Activated CD4-positive, alpha-beta T cell treated with anti-CD3 and anti-CD28 coated beads, Interleukin-2, Interleukin-4, amounts not matched to agents 100 ng/mL and 50 ng/mL, durations not matched to agents 16 hours and 8 hours (primary cell): ENCODE results near the gene CYBRD1.
"Not testable (repeated sequence)": the region's sequence is repeated elsewhere in the genome, so short reads cannot be mapped to it uniquely, and the experiment has no call there.

Experiments
- DNase-seq: peaks from one replicate; pipeline ENCODE4 v3.0.0-alpha.2; 2020; ENCODE audit warnings: low spot score

CYBRD1 gene

GRCh38 chr2:171515672-171516298, 6.5 kb upstream of the CYBRD1 start:
- DNase-seq = no peak

GRCh38 chr2:171516793-171517192, 5.5 kb upstream of the CYBRD1 start:
- no peak for DNase-seq

GRCh38 chr2:171520471-171520870, 1.8 kb upstream of the CYBRD1 start:
- no peak for DNase-seq

GRCh38 chr2:171521361-171522051, 768 bp upstream of the CYBRD1 start:
- DNase-seq = no peak

GRCh38 chr2:171522788-171523087, 464 bp downstream of the CYBRD1 start:
- no peak for DNase-seq

GRCh38 chr2:171523088-171524017, 1.1 kb downstream of the CYBRD1 start:
- DNase-seq = no peak

- no peak for DNase-seq
Observed at GRCh38 chr2:171524018-171524401, 1.7 kb downstream of the CYBRD1 start.

GRCh38 chr2:171529914-171530313, 7.6 kb downstream of the CYBRD1 start:
- no peak for DNase-seq

- DNase-seq = no peak
Observed at GRCh38 chr2:171530378-171530777, 8.1 kb downstream of the CYBRD1 start.

GRCh38 chr2:171530859-171531258, 8.6 kb downstream of the CYBRD1 start:
- not testable (repeated sequence) for DNase-seq

- no peak for DNase-seq
Observed at GRCh38 chr2:171531291-171531690, 9.0 kb downstream of the CYBRD1 start.

- no peak for DNase-seq
Observed at GRCh38 chr2:171531836-171532450, 9.7 kb downstream of the CYBRD1 start.

- no peak for DNase-seq
Observed at GRCh38 chr2:171533331-171533730, 11.1 kb downstream of the CYBRD1 start.

- DNase-seq = not testable (repeated sequence)
Observed at GRCh38 chr2:171535528-171535927, 13.3 kb downstream of the CYBRD1 start.

- DNase-seq = no peak
Observed at GRCh38 chr2:171540437-171540836, 18.2 kb downstream of the CYBRD1 start.

- no peak for DNase-seq
Observed at GRCh38 chr2:171541202-171541887, 19.1 kb downstream of the CYBRD1 start.

- no peak for DNase-seq
Observed at GRCh38 chr2:171545086-171545485, 22.8 kb downstream of the CYBRD1 start.

GRCh38 chr2:171547256-171547655, 25.0 kb downstream of the CYBRD1 start:
- DNase-seq = no peak

GRCh38 chr2:171547720-171548119, 25.4 kb downstream of the CYBRD1 start:
- DNase-seq = no peak

- DNase-seq = no peak
Observed at GRCh38 chr2:171550613-171551012, 28.3 kb downstream of the CYBRD1 start.

GRCh38 chr2:171551836-171552235, 29.6 kb downstream of the CYBRD1 start:
- no peak for DNase-seq

GRCh38 chr2:171553236-171553635, 31.0 kb downstream of the CYBRD1 start:
- DNase-seq = no peak
